T-helper 9 cell (primary cell): ENCODE data around the gene BABAM2.
A peak's percentile ranks its signal among the peaks of the same experiment; 100 is the strongest.
"Not testable (repeated sequence)": the region's sequence is repeated elsewhere in the genome, so short reads cannot be mapped to it uniquely, and the experiment has no call there.

Source experiments
- DNase-seq: peaks from one replicate; pipeline ENCODE4 v3.0.0-alpha.2; 2020
- total RNA-seq, 2 donors: gene quantifications; one replicate each; lab custom pipeline; 2026; lab: John Stamatoyannopoulos, UW

BABAM2 gene
- 15.2 to 22.6 reads per million in 2 donors for total RNA-seq

DNA sequence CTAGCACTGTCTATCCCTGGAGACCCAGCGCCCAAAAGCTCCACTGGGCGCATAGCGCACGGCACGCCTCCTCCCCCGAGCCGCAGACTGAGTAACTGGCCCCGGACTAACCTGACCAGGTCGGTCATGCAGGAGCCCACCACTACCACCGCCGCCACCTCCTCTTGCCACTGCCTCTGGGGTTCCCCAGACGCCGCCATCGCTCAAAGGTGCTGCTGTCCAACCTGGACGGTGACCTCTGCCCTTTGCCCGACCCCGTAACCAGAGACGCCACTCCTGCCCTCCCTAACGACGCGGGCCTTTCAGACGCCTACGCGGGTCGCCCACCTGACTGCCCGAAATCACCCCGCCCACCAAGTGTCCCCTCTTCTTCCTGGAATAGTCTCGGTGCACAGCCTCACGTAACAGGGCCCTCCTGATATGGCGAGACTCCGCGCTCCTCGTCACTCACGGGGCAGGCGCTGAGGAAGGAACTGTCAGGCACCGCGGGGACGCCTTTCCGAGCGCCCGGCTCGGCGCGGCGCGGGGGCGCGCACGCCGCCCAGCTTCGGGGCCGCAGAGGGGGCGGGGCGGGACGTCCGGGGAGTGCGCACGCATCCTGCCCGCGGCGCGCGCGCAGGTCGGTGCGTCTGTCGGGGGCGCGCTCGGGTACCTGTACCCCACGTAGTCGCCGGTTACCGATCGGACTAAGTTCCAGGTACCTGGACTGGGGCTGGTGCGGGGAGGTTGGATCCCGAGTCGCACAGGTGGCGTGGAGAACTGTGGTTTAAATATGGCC, at the start of gene BABAM2, which contains the start of gene RBKS:
BABAM2 (plus strand) TSS at position 584 of the 778 bp plus-strand sequence. CDS start 3,828 bp downstream, outside the sequence.
RBKS (minus strand) TSS at position 242 of the 778 bp plus-strand sequence; CDS start at position 200, 42 bp downstream.
- peak; percentile 85 for DNase-seq

DNA sequence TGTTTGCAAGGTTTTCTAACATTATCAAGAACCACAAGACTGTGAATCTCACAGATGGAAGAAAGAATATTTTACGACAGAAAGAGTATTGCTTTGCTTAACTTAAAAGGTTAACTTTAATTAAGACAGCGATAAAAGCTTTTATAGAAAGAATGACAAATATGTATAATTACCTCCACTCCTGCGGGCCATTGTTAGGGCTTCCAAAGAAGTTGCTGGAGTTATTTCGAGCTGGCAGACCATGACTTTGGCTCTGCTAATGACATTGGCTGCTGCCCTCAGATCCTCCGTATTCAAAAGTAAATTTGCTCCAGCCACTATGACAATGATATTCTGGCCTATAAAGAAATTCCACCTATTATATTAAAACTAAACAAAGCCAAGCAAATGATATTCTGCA, 47.6 kb upstream of the BABAM2 start:
- no peak for DNase-seq

DNA sequence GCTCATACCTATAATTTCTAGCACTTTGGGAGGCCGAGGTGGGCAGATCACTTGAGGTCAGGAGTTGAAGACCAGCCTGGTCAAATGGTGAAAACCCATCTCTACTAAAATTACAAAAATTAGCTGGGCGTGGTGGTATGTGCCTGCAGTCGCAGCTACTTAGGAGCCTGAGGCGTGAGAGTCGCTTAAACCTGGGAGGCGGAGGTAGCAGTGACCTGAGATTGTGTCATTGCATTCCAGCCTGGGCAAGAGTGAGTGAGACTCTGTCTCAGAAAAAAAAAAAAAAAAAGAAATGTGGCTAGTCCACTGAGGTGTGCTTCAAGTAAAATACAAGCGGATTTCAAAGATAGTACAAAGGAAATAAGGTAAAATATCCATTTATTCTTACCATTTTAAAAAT, 46.5 kb upstream of the BABAM2 start:
- DNase-seq = no peak

DNA sequence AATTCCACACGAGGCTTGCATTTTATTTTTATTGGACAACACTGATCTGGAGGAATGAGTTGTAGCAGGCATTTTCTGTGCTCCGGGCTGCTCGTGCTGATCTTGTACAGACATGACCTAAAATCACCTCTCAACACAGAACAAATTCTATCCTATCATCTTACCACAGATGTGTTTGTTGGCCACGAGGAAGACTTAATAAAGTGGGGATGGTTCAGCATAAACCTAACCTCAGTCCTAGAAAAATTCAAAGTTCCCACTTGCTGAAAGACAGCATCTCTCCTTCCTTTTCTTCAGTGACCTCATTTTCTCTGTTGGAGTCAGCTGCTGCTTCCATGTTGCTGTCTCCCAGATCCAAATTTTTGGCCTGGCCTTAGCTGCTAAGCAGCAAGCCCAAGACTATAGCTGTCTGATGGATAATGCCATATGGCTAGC, 45.7 kb upstream of the BABAM2 start:
- DNase-seq = no peak

DNA sequence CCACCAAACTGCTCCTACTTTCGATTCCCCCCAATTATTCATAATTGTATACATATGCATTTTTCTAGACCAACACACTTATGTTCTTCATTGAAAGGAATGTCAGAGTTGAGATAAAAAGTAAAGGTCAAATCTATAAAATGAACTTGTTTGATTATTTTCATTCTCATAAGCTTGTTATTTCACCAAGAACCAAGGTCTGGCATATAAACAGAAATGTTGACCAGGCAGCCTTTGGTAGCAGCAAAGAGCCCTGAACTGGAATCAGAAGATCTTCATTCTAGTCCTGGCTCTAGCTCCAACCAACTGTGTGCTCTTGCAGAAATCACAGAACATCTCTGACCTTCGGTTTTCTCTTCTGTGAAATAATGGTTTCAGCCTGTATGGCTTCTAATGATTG, 43.2 kb upstream of the BABAM2 start:
- no peak for DNase-seq

DNA sequence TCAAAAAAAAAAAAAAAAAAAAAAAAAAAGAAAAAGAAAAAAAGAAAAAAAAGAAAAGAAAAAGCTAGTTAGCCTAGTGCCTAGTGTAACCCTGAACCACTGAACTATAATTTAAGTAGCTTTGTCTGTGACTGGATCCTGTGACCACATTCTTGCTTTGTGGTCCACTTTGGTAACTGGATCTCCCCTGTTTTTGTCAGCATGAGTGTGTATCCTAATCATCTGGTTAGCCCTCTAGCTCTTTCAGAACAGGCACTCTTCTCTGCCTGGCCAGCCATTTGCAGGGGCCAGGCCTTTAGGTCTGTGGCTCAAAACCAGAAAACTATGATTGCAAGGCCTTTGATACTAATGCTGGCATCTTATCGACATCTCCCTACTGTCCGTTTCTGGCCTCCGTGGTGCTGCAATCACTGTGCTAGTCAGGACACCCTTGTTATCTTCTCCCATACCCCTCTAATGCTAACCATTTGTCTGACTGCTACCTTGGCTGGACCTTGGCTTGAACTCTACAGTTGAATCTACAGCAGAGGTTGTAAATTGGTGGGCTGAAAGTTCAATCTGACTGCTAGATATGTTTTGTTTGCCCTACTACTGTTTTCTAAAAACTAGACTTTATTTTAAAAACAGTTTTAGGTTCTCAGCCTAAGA, 40.8 kb upstream of the BABAM2 start:
- no peak for DNase-seq

DNA sequence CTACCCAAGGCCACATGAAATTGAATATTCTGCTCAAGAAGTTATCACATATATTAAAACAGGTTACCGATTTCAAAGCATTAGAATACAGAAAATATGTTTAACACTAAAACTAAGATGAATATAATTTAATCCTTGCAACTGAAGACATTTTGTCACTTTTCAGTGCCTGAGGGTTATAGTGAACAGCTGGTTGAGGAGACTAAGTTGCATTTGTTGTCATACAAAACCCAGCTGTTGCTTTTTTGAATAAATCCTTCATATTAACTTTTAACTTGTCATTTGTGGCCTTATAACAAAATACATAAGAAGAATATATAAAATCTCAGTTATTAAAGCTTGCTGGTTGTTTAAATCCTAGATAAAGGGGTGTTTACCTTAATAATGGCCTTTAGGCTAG, 37.8 kb upstream of the BABAM2 start:
- DNase-seq = no peak

DNA sequence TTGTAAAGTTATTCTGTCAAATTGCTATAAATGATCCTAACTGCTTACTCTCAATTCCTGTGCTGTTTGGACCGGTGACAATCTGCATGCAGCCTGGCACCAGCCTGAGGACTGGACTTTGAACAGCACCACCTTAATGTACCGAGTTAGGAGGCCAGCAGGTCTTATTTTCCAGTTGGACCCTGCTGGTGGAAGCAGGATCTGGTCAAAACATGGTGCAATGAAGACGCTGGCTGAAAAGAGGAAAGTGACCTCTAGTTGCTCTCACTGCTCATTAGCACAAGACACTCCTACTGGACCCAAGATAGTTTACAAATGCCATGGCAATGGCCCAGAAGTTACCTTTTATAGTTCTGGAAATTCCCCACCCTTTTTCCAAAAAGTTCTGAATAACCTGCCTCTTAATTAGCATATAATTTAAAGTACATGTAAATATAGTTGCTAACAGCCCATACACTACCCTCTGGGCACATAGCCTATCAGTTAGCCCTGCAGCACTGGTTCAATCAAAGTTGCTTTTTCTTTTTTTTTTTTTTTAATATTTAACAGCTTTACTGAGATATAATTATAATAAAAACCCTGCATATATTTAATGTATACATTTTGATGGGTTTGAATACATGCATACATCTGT, 36.2 kb upstream of the BABAM2 start:
- DNase-seq = no peak

DNA sequence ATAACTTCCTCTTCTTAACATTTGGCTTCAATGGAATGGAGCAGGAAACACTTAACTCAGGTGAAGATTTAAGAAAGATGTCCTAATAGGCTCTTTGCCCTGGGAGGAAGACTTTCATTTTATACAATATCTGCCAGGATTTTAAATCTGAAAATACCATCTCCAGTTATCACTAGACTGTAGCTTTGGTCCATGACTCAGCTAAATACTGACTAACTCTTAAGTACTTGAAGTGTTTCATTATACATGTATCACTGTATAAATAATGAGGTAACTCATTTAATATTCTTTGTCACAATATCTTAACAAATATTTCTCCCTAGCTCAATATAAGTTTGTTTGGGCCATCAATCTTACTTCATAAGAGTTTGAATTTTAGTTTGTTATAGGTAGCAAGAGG, 35.1 kb upstream of the BABAM2 start:
- no peak for DNase-seq

DNA sequence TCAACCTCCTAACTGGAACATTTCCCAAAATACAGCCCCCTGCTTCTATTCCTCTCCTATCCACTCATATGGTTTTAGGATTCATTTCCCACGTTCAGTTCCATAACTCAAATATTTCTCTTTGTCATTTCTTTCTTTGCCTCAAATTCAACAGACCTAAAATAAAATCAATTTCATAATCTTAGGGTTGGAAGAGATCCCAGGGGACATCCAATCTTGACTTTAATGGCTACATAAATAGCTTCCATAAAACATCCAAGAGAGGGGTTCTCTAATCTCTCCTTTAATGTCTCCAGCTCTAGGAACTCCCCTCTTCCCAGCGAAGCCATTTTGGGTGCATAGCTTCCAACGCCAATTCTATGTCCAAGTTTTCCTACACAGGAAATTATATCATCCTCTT, 34.1 kb upstream of the BABAM2 start:
- no peak for DNase-seq

DNA sequence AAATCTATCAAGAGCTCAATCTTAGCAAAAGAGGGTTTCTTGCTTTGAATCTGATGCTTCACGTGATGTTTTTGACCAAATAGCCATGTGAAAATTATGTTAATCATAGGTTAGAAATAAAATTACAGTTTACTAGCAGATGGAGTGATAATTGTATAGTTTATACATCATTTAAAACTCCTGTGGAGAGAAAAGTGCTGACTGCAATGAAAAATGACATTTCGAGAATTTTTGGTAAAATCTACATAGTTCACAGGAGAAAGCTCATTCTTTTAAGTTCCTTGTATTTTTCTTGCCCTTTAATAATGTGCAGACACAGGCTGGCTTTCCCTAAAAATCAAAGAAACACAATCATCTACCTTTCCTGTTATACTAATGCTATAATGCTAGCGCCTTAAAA, 33.6 kb upstream of the BABAM2 start:
- DNase-seq = no peak

DNA sequence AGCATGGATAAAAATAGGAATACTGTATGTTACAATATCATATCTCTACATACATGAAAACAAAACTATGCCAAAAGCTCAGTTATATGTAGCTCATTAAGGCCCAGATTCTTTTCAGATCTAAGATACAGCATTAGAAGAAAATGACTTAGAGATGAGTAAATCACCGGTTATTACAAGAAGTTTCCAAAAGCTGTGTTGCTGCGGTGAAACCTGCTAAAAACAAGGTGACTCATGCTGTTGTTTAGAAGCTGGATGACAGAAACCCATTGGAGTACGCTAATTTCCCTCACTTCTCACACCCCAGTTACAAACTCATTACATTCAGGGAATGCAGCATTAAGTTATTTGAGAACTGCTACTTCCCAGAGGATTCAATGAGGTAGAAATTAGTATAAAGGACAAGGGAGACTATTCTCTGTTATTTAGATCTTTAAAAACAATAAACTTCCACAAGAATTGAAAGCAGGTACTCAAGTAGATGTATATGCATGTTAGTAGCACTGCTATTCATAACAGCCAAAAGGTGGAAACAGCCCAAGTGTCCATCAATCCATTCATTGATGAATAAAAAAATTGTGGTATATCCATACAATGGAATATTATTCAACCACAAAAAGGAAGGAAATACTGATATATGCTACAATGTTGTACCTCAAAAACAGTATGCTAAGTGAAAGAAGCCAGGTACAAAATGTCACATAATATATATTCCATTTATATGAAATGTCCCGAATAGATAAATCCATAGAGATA, 32.9 kb upstream of the BABAM2 start:
- DNase-seq = no peak

DNA sequence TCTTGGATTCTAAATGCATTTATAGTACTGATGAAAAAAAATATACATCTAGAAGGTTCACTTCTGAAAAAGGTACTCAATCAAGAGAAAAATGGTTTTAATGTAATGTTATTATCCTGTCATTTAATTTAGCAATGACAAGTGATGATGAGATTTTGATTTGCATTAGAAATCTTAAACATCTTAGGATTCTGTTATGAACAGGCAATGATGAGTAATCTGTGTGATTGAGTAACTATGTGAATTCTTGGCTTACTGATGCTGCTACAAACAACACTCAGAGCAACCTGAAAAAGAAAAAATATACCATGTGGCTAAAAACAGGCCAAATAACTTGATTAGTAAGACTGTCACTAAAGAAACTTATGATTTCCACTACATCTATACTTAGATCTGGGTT, 30.4 kb upstream of the BABAM2 start:
- no peak for DNase-seq

DNA sequence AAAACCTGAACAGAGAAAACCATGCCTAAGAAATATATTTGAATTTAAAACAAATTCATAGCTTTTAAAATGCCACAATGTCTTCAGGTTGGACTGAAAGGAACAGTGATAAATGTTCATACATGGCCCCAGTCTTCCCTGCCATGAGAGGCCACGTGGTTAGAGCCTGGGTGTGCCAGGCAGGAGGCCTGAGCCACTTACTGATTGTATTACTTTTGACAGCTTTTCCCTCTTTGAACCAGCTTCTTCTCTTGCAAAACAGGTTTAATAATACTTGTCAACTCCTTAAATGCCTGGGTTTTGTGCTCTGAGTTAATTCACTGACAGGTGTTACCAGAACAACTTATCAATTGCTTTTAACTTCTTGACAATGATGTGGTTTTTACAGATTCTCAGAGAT, 27.4 kb upstream of the BABAM2 start:
- DNase-seq = no peak

DNA sequence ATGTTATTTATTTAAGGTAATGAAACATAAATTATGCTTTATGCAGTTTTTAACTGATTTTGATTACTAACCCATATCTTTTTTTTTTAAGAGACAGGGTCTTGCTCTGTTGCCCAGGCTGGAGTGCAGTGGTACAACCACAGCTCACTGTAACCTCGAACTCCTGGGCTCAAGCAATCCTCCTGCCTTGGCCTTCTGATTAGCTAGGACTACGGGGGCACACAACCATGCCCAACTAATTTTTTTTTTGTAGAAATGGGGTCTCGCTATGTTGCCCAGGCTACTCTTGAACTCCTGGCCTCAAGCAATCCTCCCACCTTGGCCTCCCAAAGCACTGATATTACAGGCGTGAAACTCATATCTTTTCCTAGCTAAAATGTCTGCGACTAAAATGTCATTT, 26.6 kb upstream of the BABAM2 start:
- not testable (repeated sequence) for DNase-seq

DNA sequence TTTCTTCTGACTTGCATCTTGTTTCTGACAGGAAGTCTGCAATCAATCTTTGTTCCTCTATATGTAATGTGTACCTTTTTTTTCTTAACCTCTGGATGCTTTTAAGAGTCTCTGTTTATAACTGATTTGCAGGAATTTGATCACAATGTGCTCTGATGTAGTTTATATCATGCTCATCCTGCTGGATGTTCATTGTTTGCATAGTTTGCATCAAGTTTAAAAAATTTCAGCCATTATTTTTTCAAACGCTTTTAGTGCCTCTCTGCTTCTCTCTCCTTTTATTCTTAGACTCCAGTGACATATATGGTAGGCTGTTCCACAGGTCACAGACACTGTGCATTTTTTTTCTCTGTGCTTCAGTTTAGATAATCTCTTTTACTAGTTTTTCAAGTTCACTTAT, 24.3 kb upstream of the BABAM2 start:
- no peak for DNase-seq

DNA sequence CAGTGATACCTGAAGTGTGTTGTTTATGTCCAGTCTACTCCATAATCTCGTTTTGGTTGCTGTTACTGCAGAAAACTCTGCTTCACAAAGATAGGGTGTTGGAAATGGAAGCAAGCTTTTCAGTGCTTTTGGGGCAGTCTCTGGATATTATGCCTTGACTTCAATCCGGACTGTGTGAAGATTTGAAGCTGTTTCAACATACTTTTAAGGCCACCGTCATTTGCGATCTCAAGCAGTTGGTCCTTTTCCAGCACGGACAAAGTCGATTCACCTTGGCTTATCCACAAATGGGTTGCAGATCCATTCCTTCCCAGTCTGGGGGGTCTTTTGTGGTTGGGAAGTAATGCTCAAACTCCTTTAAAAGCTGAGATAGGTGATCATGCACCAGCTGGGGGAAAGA, 20.8 kb upstream of the BABAM2 start:
- DNase-seq = no peak

DNA sequence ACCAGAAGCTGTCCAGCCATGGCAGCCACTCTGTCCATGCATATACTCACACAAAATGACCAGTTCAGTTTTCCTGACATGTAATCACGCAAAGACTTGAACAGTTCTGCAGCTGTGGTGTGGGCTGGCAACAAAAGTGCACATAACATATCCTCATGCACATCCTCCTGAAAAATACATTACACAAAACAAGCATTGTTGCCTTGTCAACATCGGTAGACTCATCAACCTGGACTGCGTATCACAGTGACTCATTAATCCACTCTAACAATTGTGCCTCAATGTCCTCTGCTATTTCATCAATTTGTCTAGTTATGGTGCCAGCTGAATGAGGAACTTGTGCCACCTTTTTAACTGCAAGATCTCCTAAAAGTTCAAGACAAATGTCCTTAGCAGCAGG, 19.8 kb upstream of the BABAM2 start:
- DNase-seq = no peak

DNA sequence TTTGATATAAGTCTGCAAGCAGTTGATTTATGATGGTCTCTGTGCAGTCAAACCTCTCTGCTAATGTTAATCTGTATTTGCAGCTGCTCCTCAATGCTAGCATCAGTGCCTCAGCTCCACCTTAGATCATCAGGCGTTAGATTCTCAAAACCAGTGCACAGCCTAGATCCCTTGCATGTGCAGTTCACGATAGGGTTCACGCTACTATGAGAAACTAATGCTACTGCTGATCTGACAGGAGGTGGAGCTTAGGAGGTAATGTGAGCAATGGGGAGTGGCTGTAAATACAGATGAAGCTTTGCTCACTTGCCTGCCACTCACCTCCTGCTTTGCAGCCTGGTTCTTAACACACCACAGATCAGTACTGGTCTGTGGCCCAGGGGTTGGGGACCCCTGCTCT, 18.7 kb upstream of the BABAM2 start:
- DNase-seq = no peak

DNA sequence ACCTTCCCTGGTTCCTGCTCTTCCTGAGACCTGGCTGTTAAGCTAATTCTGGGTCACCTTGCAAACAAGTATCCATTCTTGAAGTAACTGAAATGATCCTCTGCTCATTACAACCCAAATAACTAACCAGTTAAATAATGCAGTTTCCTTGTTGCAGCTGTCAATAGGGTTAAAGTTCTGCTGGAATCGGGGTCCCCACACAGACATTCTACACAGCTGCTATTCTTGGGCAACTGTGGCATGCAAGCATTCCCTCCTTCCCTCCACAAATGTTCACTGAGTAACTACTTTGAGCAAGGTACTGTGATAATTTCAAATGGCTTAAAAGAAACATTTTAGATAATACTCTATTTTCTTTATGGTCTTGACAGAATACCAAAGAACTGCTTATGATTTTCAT, 17.4 kb upstream of the BABAM2 start:
- no peak for DNase-seq

DNA sequence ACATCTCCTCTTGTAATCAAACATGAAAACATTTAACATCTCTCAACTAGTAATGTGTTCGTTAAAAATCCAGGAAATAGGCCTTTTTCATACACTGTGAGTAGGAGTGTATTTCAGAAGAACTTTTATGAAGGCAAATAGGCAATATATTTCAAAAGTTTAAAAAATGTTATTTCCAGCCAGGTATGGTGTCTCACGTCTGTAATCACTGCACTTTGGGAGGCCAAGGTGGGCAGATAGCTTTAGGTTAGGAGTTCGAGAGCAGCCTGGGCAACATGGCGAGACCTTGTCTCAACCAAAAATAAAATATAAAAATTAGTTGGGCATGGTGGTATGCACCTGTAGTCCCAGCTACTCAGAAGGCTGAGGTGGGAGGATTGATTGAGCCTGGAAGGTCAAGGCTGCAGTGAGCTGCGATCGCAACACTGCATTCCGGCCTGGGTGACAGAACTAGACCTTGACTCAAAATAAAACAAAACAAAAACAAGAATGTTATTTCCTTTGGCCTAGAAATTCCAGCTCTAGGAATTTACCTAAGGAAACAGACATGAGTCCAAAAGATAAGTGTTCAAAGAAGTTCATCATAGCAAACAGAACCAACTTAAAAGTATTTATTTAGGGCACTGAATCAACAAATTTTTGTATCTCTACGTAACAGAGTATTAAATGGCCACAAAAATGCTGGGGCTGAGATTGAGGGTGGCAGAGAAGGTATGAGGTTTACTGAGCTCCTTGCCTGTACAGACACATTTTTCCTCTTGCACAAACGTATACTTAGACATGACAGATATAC, 15.2 kb upstream of the BABAM2 start:
- DNase-seq = no peak

DNA sequence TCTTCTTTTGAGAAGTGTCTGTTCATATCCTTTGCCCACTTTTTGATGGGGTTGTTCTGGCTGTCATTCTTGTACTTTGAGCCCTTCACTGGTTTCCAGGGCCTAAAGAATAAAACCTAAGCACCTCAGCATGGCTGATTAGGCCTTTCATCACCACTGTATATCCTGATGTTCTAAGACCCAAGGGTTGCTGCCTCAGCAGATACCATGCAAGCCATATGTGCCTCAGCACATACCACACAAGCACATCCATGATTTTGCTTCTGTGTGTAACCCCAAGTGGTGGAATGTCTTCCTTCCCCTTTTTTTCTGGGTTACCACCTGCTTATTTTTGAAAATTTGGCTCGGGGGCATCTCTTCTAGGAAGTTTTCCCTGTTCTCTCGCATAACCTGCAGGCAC, 11.7 kb upstream of the BABAM2 start:
- no peak for DNase-seq
